Neural cell (in vitro differentiated cells): Measurements from ENCODE around the gene WBP11. TPM values are rescaled to one million over a fixed set of nuclear protein-coding genes. Genes with fewer than 3 reads are reported as not detected.

ENCODE experiments used
- H2AFZ ChIP-seq: fragments of 200-600, 300-800 bp; sonication (generic), shearing (Covaris generic); 2 replicates; pipeline ENCODE4 v1.6.0; 2014; ENCODE audit warnings: low read depth, mild to moderate bottlenecking, antibody characterized with exemption, low read length, moderate library complexity
- H3F3A ChIP-seq: fragments of 200-600 bp; shearing (Covaris generic); 2 replicates; pipeline ENCODE4 v1.6.1; 2016; ENCODE audit warnings: mild to moderate bottlenecking, moderate library complexity, mixed read lengths, antibody characterized with exemption, low read length; ENCODE audit not compliant: insufficient read depth, poor library complexity, severe bottlenecking
- H3K27ac ChIP-seq: fragments of 200-600, 300-800 bp; sonication (generic), shearing (Covaris generic); 2 replicates; pipeline ENCODE4 v1.5.1; 2014; ENCODE audit warnings: mild to moderate bottlenecking, low read length, moderate library complexity
- H3K27me3 ChIP-seq: fragments of 300-800, 200-600 bp; sonication (generic), shearing (Covaris generic); 2 replicates; pipeline ENCODE4 v1.6.0; 2014; ENCODE audit warnings: mild to moderate bottlenecking, low read depth, low read length, moderate library complexity; ENCODE audit not compliant: insufficient read depth
- H3K36me3 ChIP-seq: fragments of 300-800, 200-600 bp; sonication (generic), shearing (Covaris generic); 2 replicates; pipeline ENCODE4 v1.5.1; 2014; ENCODE audit warnings: mild to moderate bottlenecking, antibody characterized with exemption, low read length, moderate library complexity; ENCODE audit not compliant: insufficient read depth
- H3K4me2 ChIP-seq: fragments of 300-800, 200-600 bp; sonication (generic), shearing (Covaris generic); 2 replicates; pipeline ENCODE4 v1.6.0; 2014; ENCODE audit warnings: mild to moderate bottlenecking, low read length
- H3K4me3 ChIP-seq: fragments of 300-800, 200-600 bp; sonication (generic), shearing (Covaris generic); 2 replicates; pipeline ENCODE4 v1.5.1; 2014; ENCODE audit warnings: mild to moderate bottlenecking, low read length, moderate library complexity
- H3K79me2 ChIP-seq: fragments of 200-600 bp; shearing (Covaris generic); replicated peaks from 2 replicates; pipeline ENCODE4 v1.6.0; 2014; ENCODE audit warnings: mild to moderate bottlenecking, low read length, moderate library complexity; ENCODE audit not compliant: insufficient read depth
- H3K9ac ChIP-seq: fragments of 300-800, 200-600 bp; sonication (generic), shearing (Covaris generic); 2 replicates; pipeline ENCODE4 v1.6.1; 2016; ENCODE audit warnings: mild to moderate bottlenecking, low read length, mixed read lengths
- H3K9me2 ChIP-seq: fragments of 200-600 bp; shearing (Covaris generic); 2 replicates; pipeline ENCODE4 v1.6.1; 2016; ENCODE audit warnings: mild to moderate bottlenecking, low read length, mixed read lengths; ENCODE audit not compliant: insufficient read depth
- H3K9me3 ChIP-seq: fragments of 200-600, 300-800 bp; sonication (generic), shearing (Covaris generic); 2 replicates; pipeline ENCODE4 v1.6.1; 2016; ENCODE audit warnings: mild to moderate bottlenecking, mixed run types, low read length, moderate library complexity, mixed read lengths
- H4K20me1 ChIP-seq: fragments of 200-600 bp; shearing (Covaris generic); 2 replicates; pipeline ENCODE4 v1.6.1; 2016; ENCODE audit warnings: mild to moderate bottlenecking, mixed run types; ENCODE audit not compliant: insufficient read depth
- CTCF ChIP-seq: fragments of 450-650 bp; IDR thresholded peaks from 2 replicates; pipeline ENCODE4 v1.5.1; 2014; ENCODE audit warnings: antibody characterized with exemption, mild to moderate bottlenecking, moderate library complexity; ENCODE audit not compliant: poor library complexity, severe bottlenecking
- EP300 ChIP-seq: fragments of 450-650 bp; conservative IDR thresholded peaks from 2 replicates; pipeline ENCODE4 v1.6.1; 2014; ENCODE audit warnings: antibody characterized with exemption, mild to moderate bottlenecking, moderate library complexity; ENCODE audit not compliant: poor library complexity, severe bottlenecking
- EZH2 ChIP-seq: fragments of 200-600, 300-800 bp; shearing (Covaris generic), sonication (generic); IDR thresholded peaks from 2 replicates; pipeline ENCODE4 v1.6.1; 2014; ENCODE audit warnings: antibody characterized with exemption, low read length, borderline replicate concordance, mild to moderate bottlenecking; ENCODE audit not compliant: insufficient read depth, poor library complexity, severe bottlenecking
- MXI1 ChIP-seq: fragments of 450-650 bp; conservative IDR thresholded peaks from 2 replicates; pipeline ENCODE4 v1.6.1; 2014; ENCODE audit warnings: antibody characterized with exemption, mild to moderate bottlenecking; ENCODE audit not compliant: poor library complexity, severe bottlenecking
- POLR2AphosphoS5 ChIP-seq: IDR thresholded peaks from 2 replicates; pipeline ENCODE4 v1.6.1; 2012
- RAD21 ChIP-seq: fragments of 450-650 bp; conservative IDR thresholded peaks from 2 replicates; pipeline ENCODE4 v1.6.1; 2014; ENCODE audit warnings: antibody characterized with exemption, mild to moderate bottlenecking, moderate library complexity
- REST ChIP-seq: IDR thresholded peaks from 2 replicates; pipeline ENCODE4 v1.6.1; 2012; ENCODE audit warnings: borderline replicate concordance
- SMC3 ChIP-seq: fragments of 450-650 bp; conservative IDR thresholded peaks from 2 replicates; pipeline ENCODE4 v1.6.1; 2014; ENCODE audit warnings: antibody characterized with exemption, mild to moderate bottlenecking, moderate library complexity; ENCODE audit not compliant: poor library complexity
- TAF1 ChIP-seq: IDR thresholded peaks from 2 replicates; pipeline ENCODE4 v1.6.1; 2012; ENCODE audit warnings: low read depth
- polyA plus RNA-seq: library from polyadenylated mRNA; depleted of rRNA; stranded (reverse); fragments of >200 nt; gene quantifications from 2 replicates; pipeline ENCODE4 v1.2.3, GENCODE V29; 2014

Gene WBP11
- polyA plus RNA-seq, 1 donor from 2014 or later: 12.9 TPM

GRCh38 chr12:14802247-14802646 is 1.0 kb downstream of the WBP11 start:
- no peaks in the 10 kb centered on the region for H3K27me3 ChIP-seq
- H3F3A ChIP-seq: no peaks in the 10 kb centered on the region
- H3K4me2 ChIP-seq: peak overlapping the region; percentile 86
- peaks cover 14% of the 10 kb centered on the region for H3K36me3 ChIP-seq
- no peaks in the 10 kb centered on the region for H3K9me3 ChIP-seq
- TF ChIP-seq POLR2AphosphoS5 (no peak), REST (no peak), CTCF (no peak), MXI1 (no peak), TAF1 (no peak), EP300 (no peak), SMC3 (no peak), RAD21 (no peak), EZH2 (no peak)
- H2AFZ ChIP-seq: no peak overlapping the region
- H3K9ac ChIP-seq: peak overlapping the region; percentile 97
- no peaks in the 10 kb centered on the region for H3K9me2 ChIP-seq
- no peaks in the 10 kb centered on the region for H4K20me1 ChIP-seq
- peak overlapping the region; percentile 93 for H3K27ac ChIP-seq
- H3K4me3 ChIP-seq: peak overlapping the region; percentile 78
- peaks cover 50% of the 10 kb centered on the region for H3K79me2 ChIP-seq

- Histone ChIP-seq H3K4me3 (no peak overlapping the region), H3K4me2 (no peak overlapping the region), H3K36me3 (peaks cover 35% of the 10 kb centered on the region), H3K9ac (no peak overlapping the region), H3K9me2 (no peaks in the 10 kb centered on the region), H4K20me1 (no peaks in the 10 kb centered on the region), H3K9me3 (no peaks in the 10 kb centered on the region), H3K79me2 (peaks cover 23% of the 10 kb centered on the region), H3K27ac (no peak overlapping the region), H3K27me3 (no peaks in the 10 kb centered on the region), H3F3A (no peaks in the 10 kb centered on the region), H2AFZ (no peak overlapping the region)
- no peak for TF ChIP-seq REST
Observed at GRCh38 chr12:14795028-14795448, 8.2 kb downstream of the WBP11 start.
